Kidney epithelial cell (primary cell): ENCODE measurements around the gene LAMA4. TPM values are rescaled to one million over a fixed set of nuclear protein-coding genes. Genes with fewer than 3 reads are reported as not detected.

ENCODE experiments used
- DNase-seq: peaks from one replicate; pipeline ENCODE4 v3.0.0-alpha.2; 2010; ENCODE audit warnings: low read depth
- H3K27me3 ChIP-seq: 2 replicates; pipeline ENCODE4 v1.6.0; 2011; ENCODE audit warnings: low read length; ENCODE audit not compliant: control insufficient read depth, insufficient read depth
- H3K36me3 ChIP-seq: 2 replicates; pipeline ENCODE4 v1.5.1; 2011; ENCODE audit warnings: low read length; ENCODE audit not compliant: control insufficient read depth, insufficient read depth
- H3K4me3 ChIP-seq: 2 replicates; pipeline ENCODE4 v1.5.1; 2011; ENCODE audit warnings: low read depth, mild to moderate bottlenecking, control low read depth, low read length
- total RNA-seq: library from RNA; depleted of rRNA; stranded (reverse); fragments of >200 nt; gene quantifications from 2 replicates; pipeline ENCODE4 v1.2.3, GENCODE V29; 2015
- TF ChIP-seq, protein P1 (sequence below): IDR thresholded peaks from 2 replicates; pipeline ENCODE4 v1.5.1; 2011; ENCODE audit warnings: mild to moderate bottlenecking, moderate library complexity, low read length, control low read depth, inconsistent platforms; ENCODE audit not compliant: insufficient read depth, poor library complexity, severe bottlenecking

LAMA4 gene
- total RNA-seq, 1 donor from 2014 or later, result 5.6 TPM

DNA sequence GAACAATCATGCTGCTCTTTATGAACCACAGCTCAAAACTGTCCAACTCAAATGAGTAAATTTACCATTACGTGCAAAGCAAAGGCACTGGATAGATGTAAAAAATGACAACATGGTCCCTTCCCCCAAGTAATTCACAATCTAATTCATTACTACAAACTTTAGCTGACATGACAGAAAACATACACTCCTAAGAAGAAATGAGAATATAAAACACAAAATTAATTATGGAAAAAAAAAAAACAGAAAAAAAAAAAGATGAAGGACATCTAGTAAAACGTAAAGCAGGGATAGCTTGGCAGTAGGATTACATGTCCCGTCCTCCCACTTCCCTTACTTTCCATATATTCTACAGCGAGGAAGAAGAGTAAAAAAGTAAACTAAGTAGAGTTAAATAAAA lies 172.8 kb downstream of the LAMA4 start:
- Histone ChIP-seq H3K27me3 (no peaks in the 10 kb centered on the region), H3K4me3 (no peak overlapping the region), H3K36me3 (no peaks in the 10 kb centered on the region)
- TF ChIP-seq, protein P1, sequence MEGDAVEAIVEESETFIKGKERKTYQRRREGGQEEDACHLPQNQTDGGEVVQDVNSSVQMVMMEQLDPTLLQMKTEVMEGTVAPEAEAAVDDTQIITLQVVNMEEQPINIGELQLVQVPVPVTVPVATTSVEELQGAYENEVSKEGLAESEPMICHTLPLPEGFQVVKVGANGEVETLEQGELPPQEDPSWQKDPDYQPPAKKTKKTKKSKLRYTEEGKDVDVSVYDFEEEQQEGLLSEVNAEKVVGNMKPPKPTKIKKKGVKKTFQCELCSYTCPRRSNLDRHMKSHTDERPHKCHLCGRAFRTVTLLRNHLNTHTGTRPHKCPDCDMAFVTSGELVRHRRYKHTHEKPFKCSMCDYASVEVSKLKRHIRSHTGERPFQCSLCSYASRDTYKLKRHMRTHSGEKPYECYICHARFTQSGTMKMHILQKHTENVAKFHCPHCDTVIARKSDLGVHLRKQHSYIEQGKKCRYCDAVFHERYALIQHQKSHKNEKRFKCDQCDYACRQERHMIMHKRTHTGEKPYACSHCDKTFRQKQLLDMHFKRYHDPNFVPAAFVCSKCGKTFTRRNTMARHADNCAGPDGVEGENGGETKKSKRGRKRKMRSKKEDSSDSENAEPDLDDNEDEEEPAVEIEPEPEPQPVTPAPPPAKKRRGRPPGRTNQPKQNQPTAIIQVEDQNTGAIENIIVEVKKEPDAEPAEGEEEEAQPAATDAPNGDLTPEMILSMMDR, result no peak
- no peak for DNase-seq

GRCh38 chr6:112066606-112067005 lies 187.8 kb downstream of the LAMA4 start:
- H3K36me3 ChIP-seq, result no peaks in the 10 kb centered on the region
- no peaks in the 10 kb centered on the region for H3K27me3 ChIP-seq
- H3K4me3 ChIP-seq, result no peak overlapping the region
- TF ChIP-seq, protein P1, result no peak
- DNase-seq, result no peak

DNA sequence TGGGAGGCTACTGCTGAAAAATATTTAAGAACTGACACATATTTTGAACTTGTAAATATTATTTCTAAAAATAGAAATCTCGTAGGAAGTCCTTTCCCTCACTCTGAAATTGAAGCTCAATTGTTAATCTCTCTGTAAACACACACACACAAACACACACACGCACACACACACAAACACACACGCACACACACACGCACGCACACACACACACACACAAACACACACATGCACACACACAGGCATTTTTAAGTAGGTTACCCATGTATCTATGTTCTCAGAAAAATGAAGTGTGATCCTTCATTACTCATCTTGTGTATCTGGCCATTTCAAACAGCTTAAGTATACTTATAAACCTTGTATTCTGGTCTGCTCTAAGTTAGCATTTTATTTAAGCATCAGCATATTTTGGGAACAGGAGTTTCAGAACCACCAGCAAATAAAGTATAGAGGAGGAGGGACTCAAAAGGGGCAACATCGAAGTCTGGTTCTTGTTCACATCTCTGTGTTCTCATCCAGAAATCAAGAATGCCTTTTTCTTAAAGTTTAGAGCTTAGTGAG lies 188.9 kb downstream of the LAMA4 start:
- H3K27me3 ChIP-seq, result no peaks in the 10 kb centered on the region
- TF ChIP-seq, protein P1, result no peak
- DNase-seq, result no peak
- H3K36me3 ChIP-seq, result no peaks in the 10 kb centered on the region
- no peak overlapping the region for H3K4me3 ChIP-seq

DNA sequence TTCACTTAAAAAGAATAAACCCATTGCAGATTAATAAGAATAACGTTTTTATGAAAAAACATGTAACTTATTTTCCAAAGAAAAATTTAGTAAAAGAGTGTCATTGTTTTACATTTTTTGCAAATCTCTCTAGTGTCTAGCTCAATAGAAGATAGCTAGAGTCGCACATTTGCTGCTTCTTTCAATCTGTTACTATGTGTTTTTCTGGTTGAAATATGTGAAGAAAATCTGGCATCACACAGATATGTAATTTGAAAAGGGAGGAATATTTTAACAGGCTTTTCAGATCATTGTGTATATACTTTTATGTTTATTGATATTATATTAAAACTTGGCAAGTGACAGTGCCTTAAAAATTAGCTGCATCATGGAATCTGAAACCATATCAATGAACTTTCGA lies 191.4 kb downstream of the LAMA4 start:
- no peaks in the 10 kb centered on the region for H3K27me3 ChIP-seq
- H3K4me3 ChIP-seq, result no peak overlapping the region
- H3K36me3 ChIP-seq, result no peaks in the 10 kb centered on the region
- no peak for DNase-seq
- TF ChIP-seq, protein P1, result no peak

GRCh38 chr6:112061605-112062004 lies 192.8 kb downstream of the LAMA4 start:
- Histone ChIP-seq H3K4me3 (no peak overlapping the region), H3K36me3 (no peaks in the 10 kb centered on the region), H3K27me3 (no peaks in the 10 kb centered on the region)
- no peak for DNase-seq
- TF ChIP-seq, protein P1, result no peak

Other genes starting within 250 kb of the LAMA4 start
- 1.0 and 1.5 TPM in 2 replicates for gene CCN6, start 200.5 kb downstream of the LAMA4 start, total RNA-seq
- gene TUBE1, start 167.1 kb downstream of the LAMA4 start, total RNA-seq, result 24.7 and 37.0 TPM in 2 replicates
- gene FAM229B, start 167.0 kb downstream of the LAMA4 start, total RNA-seq, result 3.6 and 13.0 TPM in 2 replicates
- not detected in 2 replicates for gene RFPL4B, start 92.8 kb upstream of the LAMA4 start, total RNA-seq